Neural progenitor cell (in vitro differentiated cells): Measurements from ENCODE around the gene IMPG2. TPM values are rescaled to one million over a fixed set of nuclear protein-coding genes. Genes with fewer than 3 reads are reported as not detected.

Experiments used
- DNase-seq: peaks from one replicate; pipeline ENCODE4 v3.0.0-alpha.2; 2016; ENCODE audit warnings: low spot score
- H2AFZ ChIP-seq: fragments of 200-600 bp; sonication (generic); replicated peaks from 2 replicates; pipeline ENCODE4 v1.6.1; 2016; ENCODE audit warnings: antibody characterized with exemption
- H3F3A ChIP-seq: fragments of 200-600 bp; sonication (generic); 2 replicates; pipeline ENCODE4 v1.6.1; 2016; ENCODE audit warnings: antibody characterized with exemption, low read depth
- H3K27ac ChIP-seq: fragments of 200-600 bp; sonication (generic); 2 replicates; pipeline ENCODE4 v1.5.1; 2016; ENCODE audit warnings: mild to moderate bottlenecking
- H3K27me3 ChIP-seq: fragments of 200-600 bp; sonication (generic); 2 replicates; pipeline ENCODE4 v1.6.1; 2016; ENCODE audit warnings: mild to moderate bottlenecking, moderate library complexity
- H3K36me3 ChIP-seq: fragments of 200-600 bp; sonication (generic); 2 replicates; pipeline ENCODE4 v1.5.1; 2016
- H3K4me1 ChIP-seq: fragments of 200-600 bp; sonication (generic); 2 replicates; pipeline ENCODE4 v1.6.1; 2016; ENCODE audit warnings: mixed run types
- H3K4me2 ChIP-seq: fragments of 200-600 bp; sonication (generic); 2 replicates; pipeline ENCODE4 v1.6.1; 2016
- H3K4me3 ChIP-seq: fragments of 200-600 bp; sonication (generic); 2 replicates; pipeline ENCODE4 v1.5.1; 2016
- H3K79me2 ChIP-seq: fragments of 200-600 bp; sonication (generic); 2 replicates; pipeline ENCODE4 v1.6.1; 2016; ENCODE audit warnings: low read depth
- H3K9ac ChIP-seq: fragments of 200-600 bp; sonication (generic); 2 replicates; pipeline ENCODE4 v1.6.1; 2016
- H3K9me3 ChIP-seq: fragments of 200-600 bp; sonication (generic); 2 replicates; pipeline ENCODE4 v1.5.1; 2016; ENCODE audit warnings: low read depth
- H4K20me1 ChIP-seq: fragments of 200-600 bp; sonication (generic); 2 replicates; pipeline ENCODE4 v1.6.1; 2016; ENCODE audit warnings: low read depth
- H3K27ac Mint-ChIP-seq: 3 replicates; pipeline ENCODE4 v1.8.0; 2021; ENCODE audit warnings: mixed read lengths
- H3K27me3 Mint-ChIP-seq: 2 replicates; pipeline ENCODE4 v1.8.0; 2022; ENCODE audit warnings: low read depth, mild to moderate bottlenecking, inconsistent platforms, moderate library complexity, mixed read lengths; ENCODE audit not compliant: insufficient read depth
- H3K36me3 Mint-ChIP-seq: 3 replicates; pipeline ENCODE4 v1.8.0; 2021; ENCODE audit warnings: mixed read lengths
- H3K4me1 Mint-ChIP-seq: 3 replicates; pipeline ENCODE4 v1.8.0; 2021; ENCODE audit warnings: mixed read lengths
- H3K4me3 Mint-ChIP-seq: 3 replicates; pipeline ENCODE4 v1.8.0; 2021; ENCODE audit warnings: mild to moderate bottlenecking, moderate library complexity, mixed read lengths
- H3K9me3 Mint-ChIP-seq: 3 replicates; pipeline ENCODE4 v1.8.0; 2020; ENCODE audit warnings: mixed read lengths
- EZH2 ChIP-seq: fragments of 200-600 bp; sonication (generic); IDR thresholded peaks from 2 replicates; pipeline ENCODE4 v1.6.1; 2017; ENCODE audit warnings: antibody characterized with exemption, mild to moderate bottlenecking, moderate library complexity
- EZH2phosphoT487 ChIP-seq: fragments of 200-600 bp; sonication (generic); IDR thresholded peaks from 2 replicates; pipeline ENCODE4 v1.6.1; 2017; ENCODE audit warnings: antibody characterized with exemption
- total RNA-seq: library from RNA; depleted of rRNA; stranded (reverse); fragments of >200 nt; gene quantifications from 2 replicates; pipeline ENCODE4 v1.2.3, GENCODE V29; 2015; ENCODE audit warnings: low replicate concordance
- TF ChIP-seq, protein P1 (sequence below): fragments of 200-600 bp; sonication (generic); IDR thresholded peaks from 2 replicates; pipeline ENCODE4 v1.5.1; 2017; ENCODE audit warnings: antibody characterized with exemption, mild to moderate bottlenecking

IMPG2 gene
- total RNA-seq, 1 donor from 2014 or later = 0.15 TPM

DNA sequence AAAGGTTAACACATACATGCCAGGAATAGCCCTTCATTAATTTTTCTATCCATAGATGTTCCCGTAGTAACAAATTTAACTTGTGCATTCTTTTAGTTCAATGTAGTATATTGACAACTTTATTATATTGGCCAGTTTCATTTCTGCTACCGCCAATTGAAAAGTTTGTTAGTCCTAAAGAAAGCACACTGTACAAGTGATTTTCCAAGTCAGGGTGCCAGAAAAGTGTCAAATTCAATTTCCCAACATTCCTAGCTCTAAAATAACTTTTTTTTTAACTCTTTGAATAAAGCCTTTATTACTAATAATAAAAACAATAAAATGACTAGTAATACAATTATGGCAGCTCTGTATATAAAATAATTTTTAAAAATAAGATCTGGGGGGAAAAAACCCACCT lies 68.9 kb downstream of the IMPG2 start:
- Histone ChIP-seq H3F3A (no peaks in the 10 kb centered on the region), H3K79me2 (no peaks in the 10 kb centered on the region), H3K36me3 (no peaks in the 10 kb centered on the region), H3K4me2 (no peak overlapping the region), H3K9ac (no peak overlapping the region), H3K4me3 (no peak overlapping the region), H2AFZ (no peak overlapping the region), H3K27ac (no peak overlapping the region), H4K20me1 (no peaks in the 10 kb centered on the region), H3K27me3 (no peaks in the 10 kb centered on the region), H3K9me3 (no peaks in the 10 kb centered on the region), H3K4me1 (peaks cover 18% of the 10 kb centered on the region)
- Mint-ChIP-seq H3K4me3 (no peak overlapping the region), H3K27me3 (no peaks in the 10 kb centered on the region), H3K4me1 (peaks cover 21% of the 10 kb centered on the region), H3K36me3 (no peaks in the 10 kb centered on the region), H3K27ac (no peak overlapping the region), H3K9me3 (no peaks in the 10 kb centered on the region)
- no peak for TF ChIP-seq EZH2
- TF ChIP-seq, protein P1, sequence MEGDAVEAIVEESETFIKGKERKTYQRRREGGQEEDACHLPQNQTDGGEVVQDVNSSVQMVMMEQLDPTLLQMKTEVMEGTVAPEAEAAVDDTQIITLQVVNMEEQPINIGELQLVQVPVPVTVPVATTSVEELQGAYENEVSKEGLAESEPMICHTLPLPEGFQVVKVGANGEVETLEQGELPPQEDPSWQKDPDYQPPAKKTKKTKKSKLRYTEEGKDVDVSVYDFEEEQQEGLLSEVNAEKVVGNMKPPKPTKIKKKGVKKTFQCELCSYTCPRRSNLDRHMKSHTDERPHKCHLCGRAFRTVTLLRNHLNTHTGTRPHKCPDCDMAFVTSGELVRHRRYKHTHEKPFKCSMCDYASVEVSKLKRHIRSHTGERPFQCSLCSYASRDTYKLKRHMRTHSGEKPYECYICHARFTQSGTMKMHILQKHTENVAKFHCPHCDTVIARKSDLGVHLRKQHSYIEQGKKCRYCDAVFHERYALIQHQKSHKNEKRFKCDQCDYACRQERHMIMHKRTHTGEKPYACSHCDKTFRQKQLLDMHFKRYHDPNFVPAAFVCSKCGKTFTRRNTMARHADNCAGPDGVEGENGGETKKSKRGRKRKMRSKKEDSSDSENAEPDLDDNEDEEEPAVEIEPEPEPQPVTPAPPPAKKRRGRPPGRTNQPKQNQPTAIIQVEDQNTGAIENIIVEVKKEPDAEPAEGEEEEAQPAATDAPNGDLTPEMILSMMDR = no peak
- TF ChIP-seq EZH2phosphoT487 = no peak
- DNase-seq = no peak

DNA sequence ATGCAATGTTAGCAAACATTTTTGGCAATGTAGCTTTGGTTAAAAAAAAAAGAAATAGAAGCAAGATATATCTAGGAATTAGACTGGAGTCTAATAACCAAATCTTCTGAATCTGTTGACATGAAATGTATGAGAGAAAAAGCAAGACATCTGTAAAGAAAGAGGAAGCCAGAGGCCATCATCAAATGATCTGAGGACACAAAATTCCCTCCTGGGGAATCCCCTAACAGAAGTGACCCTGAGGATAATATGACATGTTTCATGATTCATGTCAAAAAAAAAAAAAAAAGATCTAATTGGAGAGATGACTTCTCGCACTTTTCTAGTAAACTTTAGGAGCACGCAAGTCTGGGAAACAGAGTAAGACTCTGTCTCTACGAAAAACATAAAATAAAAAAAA lies 70.9 kb downstream of the IMPG2 start:
- Mint-ChIP-seq H3K27ac (no peak overlapping the region), H3K4me3 (no peak overlapping the region), H3K9me3 (no peaks in the 10 kb centered on the region), H3K4me1 (peaks cover 21% of the 10 kb centered on the region), H3K27me3 (no peaks in the 10 kb centered on the region), H3K36me3 (no peaks in the 10 kb centered on the region)
- H3K4me1 ChIP-seq = peaks cover 18% of the 10 kb centered on the region
- DNase-seq = no peak
- no peak overlapping the region for H3K4me3 ChIP-seq
- no peaks in the 10 kb centered on the region for H3K36me3 ChIP-seq
- no peak overlapping the region for H3K4me2 ChIP-seq
- TF ChIP-seq EZH2phosphoT487 (no peak), EZH2 (no peak)
- TF ChIP-seq, protein P1 = no peak
- no peaks in the 10 kb centered on the region for H4K20me1 ChIP-seq
- H3K27me3 ChIP-seq = no peaks in the 10 kb centered on the region
- no peaks in the 10 kb centered on the region for H3K9me3 ChIP-seq
- no peak overlapping the region for H3K9ac ChIP-seq
- H3K27ac ChIP-seq = no peak overlapping the region
- no peaks in the 10 kb centered on the region for H3F3A ChIP-seq
- H3K79me2 ChIP-seq = no peaks in the 10 kb centered on the region
- no peak overlapping the region for H2AFZ ChIP-seq

DNA sequence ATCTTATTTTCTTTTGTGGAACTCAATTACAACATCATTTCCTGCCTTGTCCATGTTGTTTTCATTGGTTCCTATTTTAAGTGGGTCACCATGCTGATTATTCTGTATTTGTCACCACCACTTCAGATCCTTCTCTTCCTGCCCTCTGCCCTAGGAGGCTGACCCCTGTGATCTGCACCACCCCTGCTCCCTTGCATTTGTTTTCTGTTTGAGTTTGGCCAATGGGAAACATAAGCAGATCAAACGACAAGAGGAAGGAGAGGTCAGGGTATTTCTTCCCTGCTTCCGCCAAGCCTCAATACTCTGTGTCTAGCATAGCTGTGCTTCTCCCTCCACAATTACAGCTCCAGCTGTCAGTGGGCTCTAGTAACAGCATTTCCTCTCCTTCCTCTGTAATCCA lies 71.6 kb downstream of the IMPG2 start:
- H3K9me3 Mint-ChIP-seq = no peaks in the 10 kb centered on the region

More for the DNA sequence above, 71.6 kb downstream of the IMPG2 start:
- Mint-ChIP-seq H3K27me3 (no peaks in the 10 kb centered on the region), H3K36me3 (no peaks in the 10 kb centered on the region), H3K4me3 (no peak overlapping the region), H3K27ac (no peak overlapping the region), H3K4me1 (peaks cover 21% of the 10 kb centered on the region)
- H3K9me3 ChIP-seq = no peaks in the 10 kb centered on the region
- no peaks in the 10 kb centered on the region for H3F3A ChIP-seq
- TF ChIP-seq, protein P1 = no peak
- TF ChIP-seq EZH2phosphoT487 (no peak), EZH2 (no peak)
- no peak overlapping the region for H2AFZ ChIP-seq
- no peak overlapping the region for H3K4me3 ChIP-seq
- no peaks in the 10 kb centered on the region for H3K27me3 ChIP-seq
- no peak overlapping the region for H3K9ac ChIP-seq
- H4K20me1 ChIP-seq = no peaks in the 10 kb centered on the region
- no peak overlapping the region for H3K27ac ChIP-seq
- no peaks in the 10 kb centered on the region for H3K79me2 ChIP-seq
- DNase-seq = no peak
- peaks cover 18% of the 10 kb centered on the region for H3K4me1 ChIP-seq
- no peak overlapping the region for H3K4me2 ChIP-seq
- no peaks in the 10 kb centered on the region for H3K36me3 ChIP-seq
